ENCODE results near the gene ZBP1. TPM values are rescaled to one million over a fixed set of nuclear protein-coding genes. Genes with fewer than 3 reads are reported as not detected.
"Not testable (repeated sequence)": the region's sequence is repeated elsewhere in the genome, so short reads cannot be mapped to it uniquely, and the experiment has no call there.

The ZBP1 gene
- total RNA-seq, 4 donors from 2014 or later: 0.78 to 3.6 TPM; not detected in 2

GRCh38 chr20:57638895-57639236 is 18.6 kb upstream of the ZBP1 start:
- no peak for TF ChIP-seq EP300 (IDR thresholded peaks at IDR 0.05)
- TF ChIP-seq CTCF (IDR thresholded peaks at IDR 0.05): no peak
- TF ChIP-seq POLR2A (IDR thresholded peaks at IDR 0.05): no peak
- no peak overlapping the region for H3K4me3 ChIP-seq
- no peaks in the 10 kb centered on the region for H3K27me3 ChIP-seq
- H3K9me3 ChIP-seq: peaks cover 0 to 26% (median 3%) of the 10 kb centered on the region in 4 donors
- WGBS, 2 donors: 88 to 93% methylated on average over 5 of the region's 5 CpGs
- H3K27ac ChIP-seq: no peak overlapping the region
- no peak for DNase-seq (ENCODE audit: low spot score in 2 of 2)
- no peaks in the 10 kb centered on the region for H3K4me1 ChIP-seq
- no peaks in the 10 kb centered on the region for H3K36me3 ChIP-seq

- 76 to 78% methylated on average over 7 of the region's 7 CpGs for WGBS, 2 donors
- no peak for DNase-seq (ENCODE audit: low spot score in 2 of 2)
Observed at GRCh38 chr20:57638173-57638894, 18.1 kb upstream of the ZBP1 start.

GRCh38 chr20:57633945-57634491 is 13.8 kb upstream of the ZBP1 start:
- H3K27me3 ChIP-seq: no peaks in the 10 kb centered on the region
- H3K9me3 ChIP-seq: peaks cover 0 to 14% (median 3%) of the 10 kb centered on the region in 4 donors
- no peaks in the 10 kb centered on the region for H3K36me3 ChIP-seq
- DNase-seq (ENCODE audit: low spot score in 2 of 2): no peak
- H3K27ac ChIP-seq: no peak overlapping the region
- TF ChIP-seq CTCF (IDR thresholded peaks at IDR 0.05) (no peak), POLR2A (IDR thresholded peaks at IDR 0.05) (no peak), EP300 (IDR thresholded peaks at IDR 0.05) (no peak)
- WGBS, 2 donors: 87 to 92% methylated on average over 2 of the region's 2 CpGs
- H3K4me3 ChIP-seq: no peak overlapping the region
- no peaks in the 10 kb centered on the region for H3K4me1 ChIP-seq

More at GRCh38 chr20:57638173-57638894, 18.1 kb upstream of the ZBP1 start:
- Histone ChIP-seq H3K9me3 (peaks cover 0 to 20% (median 3%) of the 10 kb centered on the region in 4 donors), H3K4me1 (no peaks in the 10 kb centered on the region), H3K27me3 (no peaks in the 10 kb centered on the region), H3K36me3 (no peaks in the 10 kb centered on the region), H3K4me3 (no peak overlapping the region), H3K27ac (no peak overlapping the region)
- TF ChIP-seq CTCF (IDR thresholded peaks at IDR 0.05) (no peak), POLR2A (IDR thresholded peaks at IDR 0.05) (no peak), EP300 (IDR thresholded peaks at IDR 0.05) (no peak)

- no peaks in the 10 kb centered on the region for H3K36me3 ChIP-seq
- peaks cover 0 to 15% (median 3%) of the 10 kb centered on the region in 4 donors for H3K4me1 ChIP-seq
- 77 to 80% methylated on average over 2 of the region's 2 CpGs for WGBS, 2 donors
- peaks cover 0 to 14% (median 3%) of the 10 kb centered on the region in 4 donors for H3K9me3 ChIP-seq
- TF ChIP-seq POLR2A (IDR thresholded peaks at IDR 0.05) (no peak), EP300 (IDR thresholded peaks at IDR 0.05) (no peak), CTCF (IDR thresholded peaks at IDR 0.05) (no peak)
- DNase-seq (ENCODE audit: low spot score in 2 of 2): no peak
- no peak overlapping the region for H3K4me3 ChIP-seq
- H3K27ac ChIP-seq: no peak overlapping the region
- H3K27me3 ChIP-seq: no peaks in the 10 kb centered on the region
Observed at GRCh38 chr20:57632286-57632685, 12.1 kb upstream of the ZBP1 start.

GRCh38 chr20:57630061-57630460 is 9.8 kb upstream of the ZBP1 start:
- Histone ChIP-seq H3K27ac (peak overlapping the region in 1 of 4 donors; percentile 48), H3K27me3 (no peaks in the 10 kb centered on the region), H3K9me3 (peaks cover 0 to 5% (median 0%) of the 10 kb centered on the region in 4 donors), H3K36me3 (no peaks in the 10 kb centered on the region), H3K4me1 (peaks cover 0 to 17% (median 4%) of the 10 kb centered on the region in 4 donors), H3K4me3 (peak overlapping the region in 2 of 4 donors; percentile 8 to 34)
- TF ChIP-seq EP300 (IDR thresholded peaks at IDR 0.05) (no peak), POLR2A (IDR thresholded peaks at IDR 0.05) (no peak), CTCF (IDR thresholded peaks at IDR 0.05) (no peak)
- DNase-seq (ENCODE audit: low spot score in 2 of 2): no peak
- 62 to 68% methylated on average over 4 of the region's 4 CpGs for WGBS, 2 donors

GRCh38 chr20:57629491-57629901 is 9.3 kb upstream of the ZBP1 start:
- 75 to 85% methylated on average over 9 of the region's 9 CpGs for WGBS, 2 donors
- Histone ChIP-seq H3K4me1 (peaks cover 0 to 17% (median 4%) of the 10 kb centered on the region in 4 donors), H3K27ac (peak overlapping the region in 1 of 4 donors; percentile 48)

GRCh38 chr20:57628962-57629308 is 8.7 kb upstream of the ZBP1 start:
- DNase-seq (ENCODE audit: low spot score in 2 of 2); H3K27me3 ChIP-seq; H3K36me3 ChIP-seq; H3K4me3 ChIP-seq: not testable (repeated sequence)
- Histone ChIP-seq H3K9me3 (peaks cover 0 to 13% (median 0%) of the 10 kb centered on the region in 4 donors), H3K4me1 (peaks cover 0 to 17% (median 4%) of the 10 kb centered on the region in 4 donors), H3K27ac (peak overlapping the region in 2 of 4 donors; percentile 36 to 69)
- WGBS, 2 donors: 98 to 100% methylated on average over 5 of the region's 12 CpGs

More at GRCh38 chr20:57629491-57629901, 9.3 kb upstream of the ZBP1 start:
- not testable (repeated sequence) for DNase-seq (ENCODE audit: low spot score in 2 of 2); H3K36me3 ChIP-seq; H3K27me3 ChIP-seq
- H3K4me3 ChIP-seq: peak overlapping the region in 2 of 4 donors; percentile 8 to 34
- peaks cover 0 to 11% (median 0%) of the 10 kb centered on the region in 4 donors for H3K9me3 ChIP-seq
